OCI-LY1 (cell line): ENCODE data around the gene ROMO1.

Experiments used
- CTCF ChIP-seq: fragments of 200-600 bp; sonication (generic), shearing (Covaris generic); IDR thresholded peaks from 2 replicates; pipeline ENCODE4 v1.5.1; 2017; ENCODE audit warnings: mild to moderate bottlenecking, antibody characterized with exemption, low read length, moderate library complexity, mixed read lengths
- EZH2 ChIP-seq: fragments of 200-600 bp; sonication (generic), shearing (Covaris generic); IDR thresholded peaks from 2 replicates; pipeline ENCODE4 v1.8.0; 2017; ENCODE audit warnings: borderline replicate concordance, mixed run types, mild to moderate bottlenecking, antibody characterized with exemption, low read length, moderate library complexity, mixed read lengths

DNA sequence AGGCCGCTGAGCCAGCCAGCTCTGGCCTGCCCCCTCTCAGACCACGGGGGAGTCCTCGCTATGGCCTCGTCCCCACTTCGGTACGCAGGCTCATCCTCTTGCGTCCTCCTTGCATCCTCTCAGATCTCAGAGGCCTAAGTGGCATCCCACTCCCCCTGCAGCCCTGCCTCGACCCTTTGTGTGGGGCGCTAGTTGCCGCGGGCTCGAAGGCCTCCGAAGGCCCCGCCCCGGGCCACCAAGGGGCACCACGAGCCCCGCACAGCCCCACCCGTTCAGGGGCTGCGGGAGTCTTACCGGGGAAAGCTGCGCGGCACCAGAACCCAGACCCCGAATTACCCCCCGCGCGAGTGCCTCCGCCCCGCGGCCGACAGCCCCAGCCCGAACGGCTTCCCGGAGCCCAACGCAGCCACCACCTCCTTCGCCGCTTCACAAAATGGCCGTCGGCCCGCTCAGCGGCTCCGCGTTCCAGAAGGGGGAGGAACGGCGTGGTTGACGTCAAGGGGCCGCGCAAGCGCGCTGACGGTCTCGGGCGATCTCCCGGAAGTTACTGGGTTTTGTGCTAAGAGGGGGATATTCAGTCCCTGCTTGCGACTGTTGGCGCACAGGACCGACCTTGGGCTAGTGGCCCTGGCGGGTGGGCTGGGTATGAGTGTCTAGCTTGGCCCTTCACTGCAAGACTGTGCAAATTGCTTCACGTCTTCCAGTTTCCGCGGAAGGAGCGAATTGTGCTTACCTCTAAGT is 34.6 kb upstream of the ROMO1 start, which contains the start of the genes CPNE1 and RBM12:
- TF ChIP-seq CTCF (peak; percentile 3; the same call in 1 of the 2 replicates), EZH2 (no peak)
